NT2/D1 (cell line): Measurements from ENCODE around the gene KCTD11.
"Not testable (repeated sequence)": the region's sequence is repeated elsewhere in the genome, so short reads cannot be mapped to it uniquely, and the experiment has no call there.

ENCODE experiments used
- DNase-seq: peaks from one replicate; pipeline ENCODE4 v3.0.0-alpha.2; 2011; ENCODE audit warnings: low read depth, low spot score
- H3K27me3 ChIP-seq: 2 replicates; pipeline ENCODE4 v1.6.0; 2011; ENCODE audit warnings: mild to moderate bottlenecking; ENCODE audit not compliant: insufficient read length, insufficient read depth
- H3K36me3 ChIP-seq: 2 replicates; pipeline ENCODE4 v1.6.1; 2011; ENCODE audit warnings: mild to moderate bottlenecking, low read length, mixed read lengths; ENCODE audit not compliant: insufficient read depth, insufficient read length
- H3K4me1 ChIP-seq: 2 replicates; pipeline ENCODE4 v1.5.1; 2011; ENCODE audit not compliant: insufficient read depth, insufficient read length
- H3K4me3 ChIP-seq: 2 replicates; pipeline ENCODE4 v1.5.1; 2011; ENCODE audit warnings: low read depth; ENCODE audit not compliant: insufficient read length
- H3K9ac ChIP-seq: 2 replicates; pipeline ENCODE4 v1.6.0; 2011; ENCODE audit warnings: low read depth; ENCODE audit not compliant: insufficient read length
- H3K9me3 ChIP-seq: 2 replicates; pipeline ENCODE4 v1.5.1; 2011; ENCODE audit warnings: mild to moderate bottlenecking, low read length; ENCODE audit not compliant: insufficient read depth
- SUZ12 ChIP-seq: IDR thresholded peaks from 2 replicates; pipeline ENCODE4 v1.6.1; 2011; ENCODE audit not compliant: insufficient read length, insufficient read depth; ENCODE audit errors: extremely low read depth
- YY1 ChIP-seq: IDR thresholded peaks from 2 replicates; pipeline ENCODE4 v1.6.1; 2011; ENCODE audit not compliant: insufficient read length, insufficient read depth
- ZNF274 ChIP-seq: IDR thresholded peaks from 2 replicates; pipeline ENCODE4 v1.6.1; 2011; ENCODE audit warnings: mild to moderate bottlenecking, low read depth, low read length

Gene KCTD11

GRCh38 chr17:7356072-7356549 is 4.1 kb downstream of the KCTD11 start:
- Histone ChIP-seq H3K4me3 (peak overlapping the region; percentile 11), H3K36me3 (no peaks in the 10 kb centered on the region), H3K9me3 (no peaks in the 10 kb centered on the region), H3K27me3 (peaks cover 4% of the 10 kb centered on the region), H3K9ac (peak overlapping the region; percentile 61), H3K4me1 (peaks cover 10% of the 10 kb centered on the region)
- TF ChIP-seq ZNF274 (no peak), SUZ12 (no peak), YY1 (no peak)
- peak; percentile 75 for DNase-seq

- TF ChIP-seq YY1 (no peak), SUZ12 (no peak), ZNF274 (no peak)
- Histone ChIP-seq H3K36me3 (no peaks in the 10 kb centered on the region), H3K9me3 (no peaks in the 10 kb centered on the region), H3K9ac (no peak overlapping the region), H3K27me3 (peaks cover 4% of the 10 kb centered on the region), H3K4me3 (no peak overlapping the region), H3K4me1 (peaks cover 10% of the 10 kb centered on the region)
- no peak for DNase-seq
Measured at GRCh38 chr17:7356756-7357155, 4.8 kb downstream of the KCTD11 start.

DNA sequence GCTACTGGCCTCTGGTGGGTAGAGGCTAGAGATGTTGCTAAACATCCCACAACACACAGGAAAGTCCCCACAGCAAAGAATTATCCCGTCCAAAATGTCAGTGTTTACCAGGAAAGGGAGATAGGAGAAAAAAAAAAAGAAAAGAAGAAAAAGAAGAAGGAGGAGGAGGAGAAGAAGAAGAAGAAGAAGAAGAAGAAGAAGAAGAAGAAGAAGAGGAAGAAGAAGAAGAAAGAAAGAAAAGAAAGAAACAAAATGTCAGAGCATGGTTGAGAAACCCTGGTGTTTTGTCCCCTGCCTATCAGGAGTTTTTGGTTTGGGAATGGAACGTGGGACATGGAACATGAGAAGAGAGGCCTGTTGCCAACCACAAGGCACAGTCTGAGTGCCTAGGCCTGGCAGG is 5.4 kb downstream of the KCTD11 start:
- no peak for TF ChIP-seq ZNF274
- TF ChIP-seq SUZ12: no peak
- no peak for TF ChIP-seq YY1
- H3K4me1 ChIP-seq: peaks cover 10% of the 10 kb centered on the region
- no peak overlapping the region for H3K9ac ChIP-seq
- no peak overlapping the region for H3K4me3 ChIP-seq
- no peaks in the 10 kb centered on the region for H3K9me3 ChIP-seq
- no peaks in the 10 kb centered on the region for H3K36me3 ChIP-seq
- peaks cover 4% of the 10 kb centered on the region for H3K27me3 ChIP-seq
- no peak for DNase-seq

DNA sequence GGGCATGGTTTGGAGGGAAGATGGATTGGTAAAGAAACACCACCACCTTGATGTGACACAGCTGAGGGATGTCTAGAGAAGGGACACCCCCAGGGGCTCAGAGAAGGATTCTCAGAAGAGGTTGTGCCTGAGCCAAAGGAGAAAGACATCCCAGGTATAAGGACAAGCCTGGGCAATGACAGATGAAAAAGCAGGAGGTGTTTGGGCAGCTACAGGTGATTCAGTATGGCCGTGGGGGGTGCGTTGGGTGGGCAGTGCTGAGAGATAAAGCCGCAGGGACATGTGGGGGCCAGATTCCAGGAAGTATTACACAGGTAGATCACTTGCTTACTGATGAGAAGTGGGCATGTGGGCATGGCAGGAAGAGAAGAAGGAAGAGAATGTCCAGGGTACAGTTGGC is 9.9 kb downstream of the KCTD11 start:
- Histone ChIP-seq H3K9ac (no peak overlapping the region), H3K4me1 (no peaks in the 10 kb centered on the region), H3K36me3 (no peaks in the 10 kb centered on the region), H3K9me3 (no peaks in the 10 kb centered on the region), H3K4me3 (no peak overlapping the region), H3K27me3 (no peaks in the 10 kb centered on the region)
- no peak for DNase-seq
- TF ChIP-seq YY1 (no peak), ZNF274 (no peak), SUZ12 (no peak)

- TF ChIP-seq ZNF274 (no peak), SUZ12 (no peak), YY1 (no peak)
- Histone ChIP-seq H3K4me3 (no peak overlapping the region), H3K9ac (no peak overlapping the region), H3K27me3 (no peaks in the 10 kb centered on the region), H3K4me1 (no peaks in the 10 kb centered on the region), H3K36me3 (no peaks in the 10 kb centered on the region), H3K9me3 (no peaks in the 10 kb centered on the region)
- DNase-seq: no peak
Measured at GRCh38 chr17:7363311-7363710, 11.3 kb downstream of the KCTD11 start.

- H3K9me3 ChIP-seq, H3K4me1 ChIP-seq, H3K36me3 ChIP-seq, DNase-seq, H3K9ac ChIP-seq, H3K4me3 ChIP-seq, H3K27me3 ChIP-seq: not testable (repeated sequence)
Measured at GRCh38 chr17:7365963-7366362, 14.0 kb downstream of the KCTD11 start.

DNA sequence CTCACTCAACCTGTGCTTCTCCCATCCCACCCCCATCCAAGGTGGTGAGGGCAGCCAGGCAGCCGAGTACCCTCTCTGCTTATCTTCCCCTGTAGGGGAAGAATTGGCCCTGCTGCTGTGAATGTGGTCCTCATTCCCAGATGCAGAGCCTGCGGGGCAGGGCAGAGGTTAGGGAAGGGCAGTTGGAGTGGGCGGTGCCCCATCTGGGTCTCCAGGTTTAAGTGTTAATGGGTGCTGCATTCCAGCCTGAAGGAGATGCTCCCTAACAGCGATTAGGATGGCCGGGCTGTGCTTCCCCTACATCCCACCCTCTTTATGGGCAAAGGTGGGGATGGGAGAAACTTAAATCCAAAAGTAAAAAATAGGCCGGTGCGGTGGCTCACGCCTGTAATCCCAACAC is 15.1 kb downstream of the KCTD11 start:
- H3K4me1 ChIP-seq: no peaks in the 10 kb centered on the region
- no peak for DNase-seq
- TF ChIP-seq ZNF274 (no peak), SUZ12 (no peak), YY1 (no peak)
- no peaks in the 10 kb centered on the region for H3K9me3 ChIP-seq
- H3K9ac ChIP-seq: no peak overlapping the region
- H3K4me3 ChIP-seq: no peak overlapping the region
- H3K27me3 ChIP-seq: no peaks in the 10 kb centered on the region
- H3K36me3 ChIP-seq: no peaks in the 10 kb centered on the region

GRCh38 chr17:7367918-7368598 is 16.1 kb downstream of the KCTD11 start:
- no peaks in the 10 kb centered on the region for H3K9me3 ChIP-seq
- no peaks in the 10 kb centered on the region for H3K4me1 ChIP-seq
- no peaks in the 10 kb centered on the region for H3K36me3 ChIP-seq
- H3K4me3 ChIP-seq: no peak overlapping the region
- no peak overlapping the region for H3K9ac ChIP-seq
- no peak for TF ChIP-seq ZNF274
- no peak for TF ChIP-seq YY1
- TF ChIP-seq SUZ12: no peak
- no peaks in the 10 kb centered on the region for H3K27me3 ChIP-seq
- DNase-seq: no peak

GRCh38 chr17:7368599-7368994 is 16.6 kb downstream of the KCTD11 start:
- H3K27me3 ChIP-seq, DNase-seq, H3K36me3 ChIP-seq, H3K4me3 ChIP-seq, H3K9me3 ChIP-seq, H3K4me1 ChIP-seq, H3K9ac ChIP-seq: not testable (repeated sequence)
